ENCODE measurements around the gene GCN1. TPM values are rescaled to one million over a fixed set of nuclear protein-coding genes. Genes with fewer than 3 reads are reported as not detected.

Gene GCN1
- total RNA-seq, 1 experiment from 2014 or later: 117 TPM

- ChIA-PET POLR2A (interaction anchor here (1.2 to 6.0 kb wide), 2 partner anchors 9 to 80 kb away, joined by 5 to 106 read pairs; partner anchors contain the start of gene RPLP0), CTCF (interaction anchor here (0.6 kb wide), 1 partner anchor 1381 kb away, joined by 4 read pairs; no protein-coding TSS in a partner anchor)
- Mint-ChIP-seq H3K27me3 (ENCODE audit: insufficient read depth, unreplicated experiment) (no peaks in the 10 kb centered on the region), H3K4me1 (ENCODE audit: insufficient read depth, unreplicated experiment) (peaks cover 25% of the 10 kb centered on the region), H3K4me3 (ENCODE audit: unreplicated experiment) (no peak overlapping the region), H3K9me3 (ENCODE audit: unreplicated experiment) (no peaks in the 10 kb centered on the region), H3K36me3 (ENCODE audit: insufficient read depth, unreplicated experiment) (peaks cover 36% of the 10 kb centered on the region), H3K27ac (ENCODE audit: low read depth, unreplicated experiment) (no peak overlapping the region)
- BruUV-seq (replicated peaks): no TSS peak
- intact Hi-C loops (cut with micrococcal nuclease): no loop called here
- DNase-seq (ENCODE audit: unreplicated experiment): no peak
- no peak for TF ChIP-seq CTCF (IDR thresholded peaks at IDR 0.05; ENCODE audit: unreplicated experiment)
Observed at GRCh38 chr12:120121343-120121742, 73.2 kb downstream of the GCN1 start.

- H3K9me3 Mint-ChIP-seq (ENCODE audit: unreplicated experiment): no peaks in the 10 kb centered on the region
- peak; percentile 24 for DNase-seq (ENCODE audit: unreplicated experiment)
- H3K36me3 Mint-ChIP-seq (ENCODE audit: insufficient read depth, unreplicated experiment): peaks cover 23% of the 10 kb centered on the region
- BruUV-seq (replicated peaks): no TSS peak
- POLR2A ChIA-PET: interaction anchor here (0.7 to 6.0 kb wide), 15 partner anchors 18 to 197 kb away, joined by 3 to 106 read pairs (median 4); partner anchors contain the start of genes BICDL1, RNU4-1, RNU4-2 and RPLP0
- no peak overlapping the region for H3K4me3 Mint-ChIP-seq (ENCODE audit: unreplicated experiment)
- H3K27me3 Mint-ChIP-seq (ENCODE audit: insufficient read depth, unreplicated experiment): no peaks in the 10 kb centered on the region
- intact Hi-C loops (cut with micrococcal nuclease): loop anchor here (5.0 to 10.0 kb wide), 2 partner anchors 78 to 145 kb away; partner anchors contain the start of gene PXN
- TF ChIP-seq CTCF (IDR thresholded peaks at IDR 0.05; ENCODE audit: unreplicated experiment): no peak
- no peak overlapping the region for H3K27ac Mint-ChIP-seq (ENCODE audit: low read depth, unreplicated experiment)
- H3K4me1 Mint-ChIP-seq (ENCODE audit: insufficient read depth, unreplicated experiment): peaks cover 43% of the 10 kb centered on the region
- CTCF ChIA-PET: interaction anchor here (0.6 to 1.1 kb wide), 5 partner anchors 40 to 568 kb away, joined by 3 to 6 read pairs (median 3); partner anchors contain the start of genes BICDL1 and RPLP0
Observed at GRCh38 chr12:120119271-120119973, 75.1 kb downstream of the GCN1 start.

GRCh38 chr12:120118321-120119061 lies 76.0 kb downstream of the GCN1 start:
- Mint-ChIP-seq H3K36me3 (ENCODE audit: insufficient read depth, unreplicated experiment) (peaks cover 27% of the 10 kb centered on the region), H3K4me3 (ENCODE audit: unreplicated experiment) (peak overlapping the region; percentile 83), H3K9me3 (ENCODE audit: unreplicated experiment) (no peaks in the 10 kb centered on the region), H3K27me3 (ENCODE audit: insufficient read depth, unreplicated experiment) (no peaks in the 10 kb centered on the region), H3K27ac (ENCODE audit: low read depth, unreplicated experiment) (peak overlapping the region; percentile 95), H3K4me1 (ENCODE audit: insufficient read depth, unreplicated experiment) (peaks cover 44% of the 10 kb centered on the region)
- TF ChIP-seq CTCF (IDR thresholded peaks at IDR 0.05; ENCODE audit: unreplicated experiment): no peak
- CTCF ChIA-PET: interaction anchor here (0.6 to 1.7 kb wide), 4 partner anchors 12 to 130 kb away, joined by 3 to 6 read pairs (median 4); partner anchors contain the start of gene BICDL1
- intact Hi-C loops (cut with micrococcal nuclease): loop anchor here (5.0 to 10.0 kb wide), 2 partner anchors 79 to 146 kb away; partner anchors contain the start of gene PXN
- POLR2A ChIA-PET: interaction anchor here (0.6 to 6.0 kb wide), 31 partner anchors 8 to 198 kb away, joined by 3 to 106 read pairs (median 5); partner anchors contain the start of genes BICDL1, PXN, RNU4-1 and RNU4-2
- BruUV-seq (replicated peaks): no TSS peak
- DNase-seq (ENCODE audit: unreplicated experiment): peak; percentile 60
